Ramos (cell line): ENCODE data around the gene HNF4A.
"Not testable (repeated sequence)": the region's sequence is repeated elsewhere in the genome, so short reads cannot be mapped to it uniquely, and the experiment has no call there.

ENCODE experiments used
- in situ Hi-C: fragments of 300-500 bp; cut with MboI; formaldehyde crosslinking; loops from one replicate; pipeline ENCODE4 v1.14.3; 2022; ENCODE audit warnings: low sequenced_read_pairs; ENCODE audit not compliant: unreplicated experiment

The HNF4A gene

GRCh38 chr20:44355498-44356352 is at the start of gene HNF4A:
TSS of gene HNF4A (plus strand) at chr20:44355699. CDS start at chr20:44355805, 106 bp downstream.
- in situ Hi-C loops, result no loop called here

GRCh38 chr20:44306927-44307326 is 48.6 kb upstream of the HNF4A start:
- in situ Hi-C loops, result no loop called here

- in situ Hi-C loops, result loop anchor here (5.0 kb wide), 1 partner anchor 93 kb away; no protein-coding TSS in a partner anchor
Measured at GRCh38 chr20:44309763-44310663, 45.5 kb upstream of the HNF4A start.

DNA sequence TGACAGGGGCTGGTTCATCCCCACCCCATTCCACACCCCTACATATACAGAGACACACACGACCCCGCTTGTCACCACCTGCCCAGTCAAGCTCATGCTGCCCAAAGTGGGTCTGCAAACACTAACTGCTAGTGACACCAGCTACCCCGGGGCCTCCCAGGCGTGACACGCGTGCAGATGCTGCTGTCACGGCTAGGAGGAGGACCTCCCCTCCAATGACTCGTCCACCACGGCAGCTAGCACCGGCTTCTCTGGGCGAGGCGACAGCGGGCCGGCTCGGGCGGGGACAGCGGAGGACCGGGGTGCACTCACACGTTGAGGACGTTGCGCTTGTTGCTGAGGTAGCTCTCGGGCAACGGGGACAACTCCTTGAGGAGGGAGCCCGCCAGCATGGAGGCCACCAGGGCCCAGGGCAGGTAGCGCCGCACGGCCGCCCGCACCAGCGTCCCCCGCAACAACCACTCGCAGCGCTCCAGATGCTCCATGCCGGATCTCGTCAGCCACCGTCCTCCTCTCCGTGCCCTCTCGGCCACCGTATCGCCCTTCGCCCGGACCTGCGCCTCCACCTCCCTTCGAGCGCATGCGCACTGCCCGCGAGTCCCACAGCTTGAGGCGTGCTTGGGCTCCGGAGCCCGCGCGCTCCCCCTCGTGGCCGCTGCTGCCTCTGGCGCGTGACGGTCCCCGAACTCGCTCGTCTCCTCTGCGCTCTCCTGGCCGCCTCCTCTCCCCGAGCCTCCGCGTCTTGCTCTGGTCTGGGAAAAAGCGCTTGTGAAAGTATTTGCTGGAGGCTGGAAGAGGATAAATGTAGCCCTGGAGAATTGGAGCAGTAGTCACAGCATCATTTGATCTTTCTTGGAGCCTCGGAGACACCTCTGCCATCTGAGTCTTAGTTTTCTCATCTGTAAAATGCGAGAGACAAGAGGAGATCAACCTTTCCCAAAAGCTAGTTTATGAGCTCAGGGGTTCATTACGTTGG is 44.5 kb upstream of the HNF4A start, which contains the start of gene FITM2:
Gene FITM2, minus strand, starts transcription at position 539 of the 976 bp plus-strand sequence. Its CDS starts 54 bp downstream, at position 485.
- in situ Hi-C loops, result loop anchor here (5.0 kb wide), 1 partner anchor 94 kb away; no protein-coding TSS in a partner anchor

- in situ Hi-C loops, result loop anchor here (5.0 kb wide), 1 partner anchor 98 kb away; no protein-coding TSS in a partner anchor
Measured at GRCh38 chr20:44314870-44315269, 40.6 kb upstream of the HNF4A start.

GRCh38 chr20:44319839-44320422 is 35.6 kb upstream of the HNF4A start:
- in situ Hi-C loops, result no loop called here

DNA sequence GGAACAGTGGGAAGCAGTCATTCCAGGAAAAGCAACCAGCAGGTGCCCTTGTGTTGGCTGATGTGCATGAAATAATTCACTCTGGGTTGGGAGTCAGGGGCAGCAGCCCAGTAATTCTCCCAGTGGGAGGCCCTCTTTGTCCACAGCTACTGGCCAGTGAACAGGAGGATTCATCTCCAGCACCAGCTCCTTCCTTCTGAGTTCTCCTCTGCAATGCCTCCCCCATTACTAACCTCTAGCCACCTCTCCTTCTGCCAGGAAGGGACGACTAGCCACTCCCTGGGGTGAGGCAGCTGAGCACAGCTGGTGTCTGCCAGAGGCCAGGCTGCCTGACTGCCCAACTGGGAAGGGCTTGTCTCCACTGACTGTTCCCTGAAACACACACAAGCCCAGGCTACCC is 31.2 kb upstream of the HNF4A start:
- in situ Hi-C loops, result no loop called here

DNA sequence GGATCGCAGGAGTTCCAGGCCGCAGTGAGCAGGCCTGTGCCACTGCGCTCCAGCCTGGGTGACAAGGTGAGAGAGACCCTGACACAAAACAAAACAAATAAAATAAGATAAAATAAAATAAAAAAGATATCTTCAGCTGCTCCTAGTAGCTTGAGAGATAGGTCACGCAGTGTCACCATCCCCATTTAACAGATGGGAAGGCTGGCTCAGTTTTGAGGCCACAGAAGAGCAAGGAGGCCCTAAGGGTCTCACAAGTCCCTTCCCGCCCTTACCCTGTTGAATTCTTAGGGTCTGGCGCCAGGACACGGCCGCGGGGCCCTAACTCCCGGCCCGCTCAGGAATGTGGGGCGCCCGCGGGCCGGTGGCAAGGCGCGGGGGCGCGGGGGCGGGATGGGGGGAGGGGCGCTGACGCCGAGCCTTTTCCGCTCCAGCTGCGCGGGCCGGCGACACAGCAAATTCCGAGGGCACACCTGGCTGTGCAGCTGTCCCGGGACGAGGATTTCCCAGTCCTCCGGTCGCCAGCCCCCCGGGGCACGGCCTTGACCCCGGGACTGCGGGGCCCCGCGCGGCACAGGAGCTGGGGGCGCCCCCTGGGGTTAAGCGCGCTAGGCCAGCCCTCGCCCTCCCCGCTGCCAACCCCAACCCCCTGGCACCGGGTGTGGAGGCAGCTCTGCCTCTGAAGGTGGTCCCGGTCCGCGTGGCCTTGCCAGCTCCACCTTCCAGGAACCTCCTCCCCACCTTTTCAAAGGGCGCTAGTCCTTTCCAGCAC is 28.9 kb upstream of the HNF4A start:
- in situ Hi-C loops, result no loop called here

GRCh38 chr20:44327748-44328147 is 27.8 kb upstream of the HNF4A start:
- in situ Hi-C loops, result not testable (repeated sequence)

DNA sequence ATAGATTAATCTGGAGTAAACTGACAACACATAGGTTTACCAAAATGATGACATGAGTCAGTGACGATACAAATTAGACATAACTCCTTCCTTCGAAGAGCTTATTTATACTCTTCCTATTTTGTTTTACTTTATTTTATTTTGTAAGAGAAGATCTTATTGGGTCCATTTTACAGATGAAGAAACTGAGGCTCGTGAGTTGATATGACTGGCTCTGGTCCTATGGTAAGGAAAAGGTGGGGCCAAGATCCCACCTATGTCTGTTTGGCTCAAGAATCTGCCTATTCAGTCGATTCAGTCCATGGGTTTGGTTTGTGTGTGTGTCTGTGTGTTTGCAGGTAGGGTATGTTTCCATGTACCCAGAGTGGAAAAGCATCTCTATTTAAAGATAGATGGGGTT is 27.1 kb upstream of the HNF4A start:
- in situ Hi-C loops, result no loop called here

- in situ Hi-C loops, result no loop called here
Measured at GRCh38 chr20:44331201-44331600, 24.3 kb upstream of the HNF4A start.

DNA sequence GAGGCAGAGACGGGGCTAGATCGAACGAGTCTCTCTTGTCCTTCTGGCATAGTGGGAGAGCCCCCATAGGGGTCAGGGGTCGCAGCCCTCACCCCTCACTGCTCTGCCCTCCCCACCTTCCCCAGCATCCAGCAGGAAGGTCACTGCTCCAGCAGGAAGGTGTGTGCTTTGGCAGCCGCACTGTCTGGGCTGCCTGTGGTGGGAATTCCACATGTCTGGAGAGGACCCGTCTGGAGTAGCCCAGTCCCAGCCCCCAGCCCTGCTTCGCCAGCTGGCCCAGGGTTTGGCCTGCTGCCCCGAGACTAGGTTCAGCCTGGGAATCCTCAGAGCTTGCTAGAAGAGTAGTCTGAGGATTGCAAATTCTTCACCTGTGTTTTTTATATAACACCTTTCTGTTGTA is 21.2 kb upstream of the HNF4A start:
- in situ Hi-C loops, result no loop called here

GRCh38 chr20:44334709-44335108 is 20.8 kb upstream of the HNF4A start:
- in situ Hi-C loops, result no loop called here

DNA sequence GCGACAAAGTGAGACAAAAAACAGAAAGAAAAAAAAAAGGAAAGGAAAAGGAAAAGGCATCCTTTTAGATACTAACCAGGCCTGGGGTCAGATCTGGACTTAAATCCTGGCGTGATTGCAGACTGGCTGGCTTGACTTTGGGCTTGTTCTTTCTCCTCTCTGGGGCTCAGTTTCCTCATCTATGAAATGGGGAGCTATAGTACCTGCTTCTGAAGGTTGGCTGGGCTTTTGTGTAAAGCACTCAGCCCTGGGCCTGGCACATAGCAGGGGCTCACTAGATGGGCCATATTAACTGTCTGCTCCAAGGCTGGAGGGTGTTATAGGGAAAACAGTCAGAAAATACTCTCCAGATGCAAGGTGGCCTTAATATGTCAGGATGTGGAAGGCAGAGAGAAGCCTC is 19.8 kb upstream of the HNF4A start:
- in situ Hi-C loops, result no loop called here

GRCh38 chr20:44336086-44336485 is 19.4 kb upstream of the HNF4A start:
- in situ Hi-C loops, result no loop called here

DNA sequence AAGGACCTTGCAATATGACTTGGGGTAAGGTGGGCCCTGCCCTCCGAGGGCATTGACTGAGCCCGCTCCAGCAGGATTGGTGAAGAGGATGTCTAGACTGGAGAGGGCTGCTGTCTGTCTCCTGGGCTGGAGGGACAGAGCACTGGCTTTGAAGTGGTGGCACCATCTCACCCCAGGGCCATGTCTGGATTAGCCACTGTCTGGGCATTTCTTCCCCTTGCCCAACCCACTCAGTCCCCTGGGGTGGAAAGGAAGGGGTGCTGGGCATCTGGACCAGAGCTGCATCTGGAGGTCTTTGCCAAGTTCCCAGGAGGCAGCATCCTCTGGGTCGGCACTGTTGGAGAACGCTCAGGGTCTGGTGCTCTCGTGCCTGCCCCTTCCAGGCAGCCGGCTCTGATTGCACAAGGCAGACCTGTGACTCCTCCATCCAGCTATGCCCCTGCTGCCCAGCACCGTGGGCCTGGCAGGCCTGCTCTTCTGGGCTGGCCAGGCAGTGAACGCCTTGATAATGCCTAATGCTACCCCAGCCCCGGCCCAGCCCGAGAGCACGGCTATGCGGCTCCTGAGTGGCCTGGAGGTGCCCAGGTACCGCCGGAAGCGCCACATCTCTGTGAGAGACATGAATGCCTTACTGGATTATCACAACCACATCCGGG is 18.6 kb upstream of the HNF4A start, which contains the start of gene R3HDML:
Gene R3HDML, plus strand, starts transcription at position 319 of the 656 bp plus-strand sequence. Its CDS starts 115 bp downstream, at position 434.
- in situ Hi-C loops, result no loop called here

DNA sequence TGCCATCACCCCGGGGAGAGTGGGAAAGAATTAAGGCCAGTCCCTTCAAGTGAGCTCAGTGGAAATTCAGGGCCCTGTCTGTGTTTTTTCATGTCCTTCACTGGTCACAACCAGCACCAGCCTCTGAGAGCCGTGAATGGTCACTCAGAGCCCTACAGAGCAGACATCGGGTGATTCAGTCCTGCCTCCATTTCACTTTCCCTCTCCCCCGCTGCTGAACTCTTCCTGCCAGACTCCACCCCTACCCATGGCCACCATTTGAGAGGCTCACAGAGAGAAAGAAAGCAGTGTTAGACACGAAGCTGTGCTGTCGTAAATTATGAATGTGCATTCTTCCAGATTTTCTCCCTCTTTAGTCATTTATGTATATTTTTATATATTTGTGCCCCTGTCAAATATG is 13.3 kb upstream of the HNF4A start:
- in situ Hi-C loops, result no loop called here

DNA sequence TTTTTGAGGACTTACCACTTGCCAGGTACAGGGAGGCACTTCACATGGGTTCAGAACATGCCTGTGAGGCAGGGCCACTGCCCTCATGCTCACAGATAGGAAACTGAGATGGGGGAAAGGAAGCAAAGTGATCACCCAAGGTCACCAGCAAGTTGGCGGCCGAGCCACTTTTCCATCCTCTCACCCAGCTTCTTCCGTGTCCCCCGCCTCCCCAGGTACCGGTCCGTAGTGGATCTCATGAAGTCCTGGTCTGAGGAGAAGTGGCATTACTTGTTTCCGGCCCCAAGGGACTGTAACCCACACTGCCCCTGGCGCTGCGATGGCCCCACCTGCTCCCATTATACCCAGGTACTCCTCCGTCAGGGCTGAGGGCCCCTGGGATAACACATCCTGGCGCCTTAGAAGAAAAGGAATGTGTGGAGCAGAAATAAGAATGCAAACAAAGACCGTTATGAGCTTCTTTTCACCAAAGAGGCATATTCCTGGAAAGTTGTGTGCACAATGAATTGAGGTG is 12.3 kb upstream of the HNF4A start:
- in situ Hi-C loops, result no loop called here
